ENCODE results near the gene FAM120B.

- TF ChIP-seq GATA2 (IDR thresholded peaks at IDR 0.05; ENCODE audit: low read depth, low read length) = no peak
- no peak for TF ChIP-seq GATA3 (IDR thresholded peaks at IDR 0.05; ENCODE audit: low read depth, low read length)
Observed at GRCh38 chr6:170288852-170289179, 17.7 kb upstream of the FAM120B start.

Measured in SH-SY5Y (cell line).